Glutamatergic neuron (in vitro differentiated cells): ENCODE results near the gene ACSF2. TPM values are rescaled to one million over a fixed set of nuclear protein-coding genes. Genes with fewer than 3 reads are reported as not detected.

Experiments
- DNase-seq: peaks from one replicate; pipeline ENCODE4 v3.0.0; 2022
- H3K27ac Mint-ChIP-seq: one replicate; pipeline ENCODE4 v1.8.0; 2020; ENCODE audit warnings: mild to moderate bottlenecking, mixed read lengths, inconsistent platforms; ENCODE audit not compliant: unreplicated experiment
- H3K27me3 Mint-ChIP-seq: one replicate; pipeline ENCODE4 v1.8.0; 2020; ENCODE audit warnings: mild to moderate bottlenecking, moderate library complexity, mixed read lengths, inconsistent platforms; ENCODE audit not compliant: unreplicated experiment
- H3K36me3 Mint-ChIP-seq: one replicate; pipeline ENCODE4 v1.8.0; 2020; ENCODE audit warnings: mild to moderate bottlenecking, mixed read lengths, inconsistent platforms; ENCODE audit not compliant: unreplicated experiment
- H3K4me1 Mint-ChIP-seq: one replicate; pipeline ENCODE4 v1.8.0; 2020; ENCODE audit warnings: mild to moderate bottlenecking, low read depth, mixed read lengths, inconsistent platforms; ENCODE audit not compliant: unreplicated experiment
- H3K4me3 Mint-ChIP-seq: one replicate; pipeline ENCODE4 v1.8.0; 2020; ENCODE audit warnings: mild to moderate bottlenecking, mixed read lengths, inconsistent platforms; ENCODE audit not compliant: unreplicated experiment
- H3K9me3 Mint-ChIP-seq: one replicate; pipeline ENCODE4 v1.8.0; 2020; ENCODE audit warnings: mild to moderate bottlenecking, moderate library complexity, mixed read lengths, inconsistent platforms; ENCODE audit not compliant: unreplicated experiment
- CTCF ChIP-seq: fragments of 200-600 bp; sonication (generic); IDR thresholded peaks from one replicate; pipeline ENCODE4 v1.5.0; 2021; ENCODE audit not compliant: partially characterized antibody, unreplicated experiment
- total RNA-seq: library from RNA; stranded (reverse); fragmentation: NEBNext Ultra II Directional; extraction: Animal tissue kit (Norgen Biotek cat#: 25700); gene quantifications from one replicate; pipeline ENCODE4 v1.2.1, GENCODE V29; 2021; ENCODE audit not compliant: unreplicated experiment

ACSF2 gene
- total RNA-seq, 1 donor from 2014 or later = 52.2 TPM

- Mint-ChIP-seq H3K27ac (no peak overlapping the region), H3K4me1 (no peaks in the 10 kb centered on the region), H3K9me3 (no peaks in the 10 kb centered on the region), H3K4me3 (no peak overlapping the region), H3K27me3 (peaks cover 3% of the 10 kb centered on the region), H3K36me3 (no peaks in the 10 kb centered on the region)
- TF ChIP-seq CTCF = no peak
- DNase-seq = no peak
Observed at GRCh38 chr17:50493744-50494143, 67.7 kb downstream of the ACSF2 start.

DNA sequence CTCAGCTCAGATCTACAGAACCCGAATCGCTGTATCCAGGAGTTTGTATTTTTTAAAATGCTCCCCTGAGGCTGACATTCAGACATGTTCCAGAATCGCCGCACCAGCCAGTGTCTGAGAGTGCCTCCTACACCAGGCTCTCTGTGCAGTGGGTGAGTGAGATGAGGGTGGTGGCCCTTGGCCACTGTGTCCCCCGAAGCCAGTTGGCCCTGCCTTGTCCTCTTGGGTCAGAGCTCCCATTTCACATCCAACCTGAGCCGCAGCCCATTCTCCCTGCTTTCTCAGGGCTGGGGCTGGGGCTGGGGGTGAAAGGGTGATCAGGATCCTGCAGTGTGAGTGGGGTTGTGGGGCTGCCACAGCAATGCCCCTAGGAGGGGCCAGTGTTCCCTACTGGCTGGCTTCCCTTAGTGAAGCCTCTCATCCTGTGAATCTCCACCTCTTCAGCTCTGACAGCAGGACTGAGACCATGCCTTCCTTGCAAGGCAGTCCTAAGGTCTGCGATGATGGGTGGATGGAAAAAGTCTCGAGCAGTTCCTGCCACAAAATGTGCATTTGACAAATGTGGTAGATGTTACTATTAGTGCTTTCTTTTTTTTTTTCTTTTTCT, 69.3 kb downstream of the ACSF2 start:
- no peaks in the 10 kb centered on the region for H3K36me3 Mint-ChIP-seq
- no peak for DNase-seq
- H3K27me3 Mint-ChIP-seq = peaks cover 2% of the 10 kb centered on the region
- no peaks in the 10 kb centered on the region for H3K4me1 Mint-ChIP-seq
- no peak overlapping the region for H3K4me3 Mint-ChIP-seq
- H3K9me3 Mint-ChIP-seq = no peaks in the 10 kb centered on the region
- no peak for TF ChIP-seq CTCF
- no peak overlapping the region for H3K27ac Mint-ChIP-seq

- no peaks in the 10 kb centered on the region for H3K4me1 Mint-ChIP-seq
- no peak overlapping the region for H3K4me3 Mint-ChIP-seq
- DNase-seq = no peak
- no peak overlapping the region for H3K27ac Mint-ChIP-seq
- H3K27me3 Mint-ChIP-seq = peaks cover 2% of the 10 kb centered on the region
- no peaks in the 10 kb centered on the region for H3K9me3 Mint-ChIP-seq
- TF ChIP-seq CTCF = no peak
- no peaks in the 10 kb centered on the region for H3K36me3 Mint-ChIP-seq
Observed at GRCh38 chr17:50495918-50496317, 69.9 kb downstream of the ACSF2 start.

- Mint-ChIP-seq H3K4me1 (no peaks in the 10 kb centered on the region), H3K27me3 (peaks cover 2% of the 10 kb centered on the region), H3K4me3 (no peak overlapping the region), H3K36me3 (no peaks in the 10 kb centered on the region), H3K9me3 (peaks cover 2% of the 10 kb centered on the region), H3K27ac (no peak overlapping the region)
- no peak for TF ChIP-seq CTCF
- DNase-seq = no peak
Observed at GRCh38 chr17:50498021-50498874, 72.2 kb downstream of the ACSF2 start.

DNA sequence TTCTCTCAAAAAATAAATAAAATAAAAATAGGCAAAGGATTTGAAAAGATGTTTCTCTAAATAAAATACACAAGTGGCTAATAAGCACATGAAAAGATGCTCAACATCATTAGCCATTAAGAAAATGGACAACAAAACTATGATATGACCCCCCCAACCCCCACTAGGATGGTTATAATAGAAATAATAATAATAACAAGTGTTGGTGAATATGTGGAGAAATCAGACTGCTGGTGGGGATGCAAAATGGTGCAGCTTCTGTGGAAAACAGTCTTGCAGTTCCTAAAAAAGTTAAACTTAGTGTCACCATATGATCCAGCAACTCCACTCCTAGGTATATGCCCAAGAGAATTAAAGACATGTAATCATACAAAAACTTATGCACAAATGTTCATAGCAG, 73.3 kb downstream of the ACSF2 start:
- Mint-ChIP-seq H3K36me3 (no peaks in the 10 kb centered on the region), H3K4me3 (no peak overlapping the region), H3K27ac (no peak overlapping the region), H3K9me3 (peaks cover 4% of the 10 kb centered on the region), H3K27me3 (peaks cover 2% of the 10 kb centered on the region), H3K4me1 (no peaks in the 10 kb centered on the region)
- TF ChIP-seq CTCF = no peak
- DNase-seq = no peak
